WTC11 (cell line): Measurements from ENCODE around the gene MCUR1.

ENCODE experiments used
- TF ChIP-seq, protein P1 (sequence below): sonication (generic); formaldehyde crosslinking; IDR thresholded peaks from 2 replicates; pipeline ENCODE4 v1.8.1; 2022; ENCODE audit warnings: low read depth, missing genetic modification reagents, borderline replicate concordance
- TF ChIP-seq, protein P2 (sequence below): sonication (generic); formaldehyde crosslinking; IDR thresholded peaks from 2 replicates; pipeline ENCODE4 v1.8.1; 2022; ENCODE audit warnings: missing genetic modification reagents, borderline replicate concordance
- TF ChIP-seq, protein P3 (sequence below): fragments of 200-600 bp; IDR thresholded peaks from 2 replicates; pipeline ENCODE4 v1.8.0; 2022; ENCODE audit warnings: antibody characterized with exemption
- TF ChIP-seq, protein P4 (sequence below): sonication (generic); formaldehyde crosslinking; IDR thresholded peaks from 2 replicates; pipeline ENCODE4 v1.8.0; 2023; ENCODE audit warnings: missing genetic modification reagents, mild to moderate bottlenecking, borderline replicate concordance

DNA sequence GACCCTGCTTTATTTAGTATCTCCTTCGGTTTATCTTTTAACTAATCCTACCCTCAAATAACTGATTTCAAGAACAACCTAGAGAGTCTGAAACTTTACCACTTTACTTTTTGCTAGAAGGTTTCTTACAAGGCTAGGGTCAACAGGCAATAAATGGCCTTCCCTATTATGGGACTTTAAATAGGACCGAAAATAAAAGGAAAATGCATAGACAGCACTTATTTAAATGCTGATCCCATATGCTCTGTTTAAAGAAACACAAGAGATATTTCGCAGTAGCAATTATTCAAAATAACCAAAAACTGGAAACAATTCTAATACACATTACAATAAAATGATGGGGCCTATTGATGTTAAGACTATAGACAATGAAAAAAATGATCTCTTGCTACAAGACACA is 13.7 kb downstream of the MCUR1 start:
- TF ChIP-seq, protein P1, sequence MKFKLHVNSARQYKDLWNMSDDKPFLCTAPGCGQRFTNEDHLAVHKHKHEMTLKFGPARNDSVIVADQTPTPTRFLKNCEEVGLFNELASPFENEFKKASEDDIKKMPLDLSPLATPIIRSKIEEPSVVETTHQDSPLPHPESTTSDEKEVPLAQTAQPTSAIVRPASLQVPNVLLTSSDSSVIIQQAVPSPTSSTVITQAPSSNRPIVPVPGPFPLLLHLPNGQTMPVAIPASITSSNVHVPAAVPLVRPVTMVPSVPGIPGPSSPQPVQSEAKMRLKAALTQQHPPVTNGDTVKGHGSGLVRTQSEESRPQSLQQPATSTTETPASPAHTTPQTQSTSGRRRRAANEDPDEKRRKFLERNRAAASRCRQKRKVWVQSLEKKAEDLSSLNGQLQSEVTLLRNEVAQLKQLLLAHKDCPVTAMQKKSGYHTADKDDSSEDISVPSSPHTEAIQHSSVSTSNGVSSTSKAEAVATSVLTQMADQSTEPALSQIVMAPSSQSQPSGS (CRISPR knock-in tag), result no peak
- TF ChIP-seq, protein P2, sequence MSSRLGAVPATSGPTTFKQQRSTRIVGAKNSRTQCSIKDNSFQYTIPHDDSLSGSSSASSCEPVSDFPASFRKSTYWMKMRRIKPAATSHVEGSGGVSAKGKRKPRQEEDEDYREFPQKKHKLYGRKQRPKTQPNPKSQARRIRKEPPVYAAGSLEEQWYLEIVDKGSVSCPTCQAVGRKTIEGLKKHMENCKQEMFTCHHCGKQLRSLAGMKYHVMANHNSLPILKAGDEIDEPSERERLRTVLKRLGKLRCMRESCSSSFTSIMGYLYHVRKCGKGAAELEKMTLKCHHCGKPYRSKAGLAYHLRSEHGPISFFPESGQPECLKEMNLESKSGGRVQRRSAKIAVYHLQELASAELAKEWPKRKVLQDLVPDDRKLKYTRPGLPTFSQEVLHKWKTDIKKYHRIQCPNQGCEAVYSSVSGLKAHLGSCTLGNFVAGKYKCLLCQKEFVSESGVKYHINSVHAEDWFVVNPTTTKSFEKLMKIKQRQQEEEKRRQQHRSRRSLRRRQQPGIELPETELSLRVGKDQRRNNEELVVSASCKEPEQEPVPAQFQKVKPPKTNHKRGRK, result no peak
- TF ChIP-seq, protein P3, sequence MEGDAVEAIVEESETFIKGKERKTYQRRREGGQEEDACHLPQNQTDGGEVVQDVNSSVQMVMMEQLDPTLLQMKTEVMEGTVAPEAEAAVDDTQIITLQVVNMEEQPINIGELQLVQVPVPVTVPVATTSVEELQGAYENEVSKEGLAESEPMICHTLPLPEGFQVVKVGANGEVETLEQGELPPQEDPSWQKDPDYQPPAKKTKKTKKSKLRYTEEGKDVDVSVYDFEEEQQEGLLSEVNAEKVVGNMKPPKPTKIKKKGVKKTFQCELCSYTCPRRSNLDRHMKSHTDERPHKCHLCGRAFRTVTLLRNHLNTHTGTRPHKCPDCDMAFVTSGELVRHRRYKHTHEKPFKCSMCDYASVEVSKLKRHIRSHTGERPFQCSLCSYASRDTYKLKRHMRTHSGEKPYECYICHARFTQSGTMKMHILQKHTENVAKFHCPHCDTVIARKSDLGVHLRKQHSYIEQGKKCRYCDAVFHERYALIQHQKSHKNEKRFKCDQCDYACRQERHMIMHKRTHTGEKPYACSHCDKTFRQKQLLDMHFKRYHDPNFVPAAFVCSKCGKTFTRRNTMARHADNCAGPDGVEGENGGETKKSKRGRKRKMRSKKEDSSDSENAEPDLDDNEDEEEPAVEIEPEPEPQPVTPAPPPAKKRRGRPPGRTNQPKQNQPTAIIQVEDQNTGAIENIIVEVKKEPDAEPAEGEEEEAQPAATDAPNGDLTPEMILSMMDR, result no peak
- TF ChIP-seq, protein P4, sequence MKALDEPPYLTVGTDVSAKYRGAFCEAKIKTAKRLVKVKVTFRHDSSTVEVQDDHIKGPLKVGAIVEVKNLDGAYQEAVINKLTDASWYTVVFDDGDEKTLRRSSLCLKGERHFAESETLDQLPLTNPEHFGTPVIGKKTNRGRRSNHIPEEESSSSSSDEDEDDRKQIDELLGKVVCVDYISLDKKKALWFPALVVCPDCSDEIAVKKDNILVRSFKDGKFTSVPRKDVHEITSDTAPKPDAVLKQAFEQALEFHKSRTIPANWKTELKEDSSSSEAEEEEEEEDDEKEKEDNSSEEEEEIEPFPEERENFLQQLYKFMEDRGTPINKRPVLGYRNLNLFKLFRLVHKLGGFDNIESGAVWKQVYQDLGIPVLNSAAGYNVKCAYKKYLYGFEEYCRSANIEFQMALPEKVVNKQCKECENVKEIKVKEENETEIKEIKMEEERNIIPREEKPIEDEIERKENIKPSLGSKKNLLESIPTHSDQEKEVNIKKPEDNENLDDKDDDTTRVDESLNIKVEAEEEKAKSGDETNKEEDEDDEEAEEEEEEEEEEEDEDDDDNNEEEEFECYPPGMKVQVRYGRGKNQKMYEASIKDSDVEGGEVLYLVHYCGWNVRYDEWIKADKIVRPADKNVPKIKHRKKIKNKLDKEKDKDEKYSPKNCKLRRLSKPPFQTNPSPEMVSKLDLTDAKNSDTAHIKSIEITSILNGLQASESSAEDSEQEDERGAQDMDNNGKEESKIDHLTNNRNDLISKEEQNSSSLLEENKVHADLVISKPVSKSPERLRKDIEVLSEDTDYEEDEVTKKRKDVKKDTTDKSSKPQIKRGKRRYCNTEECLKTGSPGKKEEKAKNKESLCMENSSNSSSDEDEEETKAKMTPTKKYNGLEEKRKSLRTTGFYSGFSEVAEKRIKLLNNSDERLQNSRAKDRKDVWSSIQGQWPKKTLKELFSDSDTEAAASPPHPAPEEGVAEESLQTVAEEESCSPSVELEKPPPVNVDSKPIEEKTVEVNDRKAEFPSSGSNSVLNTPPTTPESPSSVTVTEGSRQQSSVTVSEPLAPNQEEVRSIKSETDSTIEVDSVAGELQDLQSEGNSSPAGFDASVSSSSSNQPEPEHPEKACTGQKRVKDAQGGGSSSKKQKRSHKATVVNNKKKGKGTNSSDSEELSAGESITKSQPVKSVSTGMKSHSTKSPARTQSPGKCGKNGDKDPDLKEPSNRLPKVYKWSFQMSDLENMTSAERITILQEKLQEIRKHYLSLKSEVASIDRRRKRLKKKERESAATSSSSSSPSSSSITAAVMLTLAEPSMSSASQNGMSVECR (CRISPR knock-in tag), result no peak
